NT2/D1 (cell line): Measurements from ENCODE around the gene TXNIP.

Experiments
- DNase-seq: peaks from one replicate; pipeline ENCODE4 v3.0.0-alpha.2; 2011; ENCODE audit warnings: low read depth, low spot score
- H3K27me3 ChIP-seq: 2 replicates; pipeline ENCODE4 v1.6.0; 2011; ENCODE audit warnings: mild to moderate bottlenecking; ENCODE audit not compliant: insufficient read length, insufficient read depth
- H3K36me3 ChIP-seq: 2 replicates; pipeline ENCODE4 v1.6.1; 2011; ENCODE audit warnings: mild to moderate bottlenecking, low read length, mixed read lengths; ENCODE audit not compliant: insufficient read depth, insufficient read length
- H3K4me1 ChIP-seq: 2 replicates; pipeline ENCODE4 v1.5.1; 2011; ENCODE audit not compliant: insufficient read depth, insufficient read length
- H3K4me3 ChIP-seq: 2 replicates; pipeline ENCODE4 v1.5.1; 2011; ENCODE audit warnings: low read depth; ENCODE audit not compliant: insufficient read length
- H3K9ac ChIP-seq: 2 replicates; pipeline ENCODE4 v1.6.0; 2011; ENCODE audit warnings: low read depth; ENCODE audit not compliant: insufficient read length
- H3K9me3 ChIP-seq: 2 replicates; pipeline ENCODE4 v1.5.1; 2011; ENCODE audit warnings: mild to moderate bottlenecking, low read length; ENCODE audit not compliant: insufficient read depth
- SUZ12 ChIP-seq: IDR thresholded peaks from 2 replicates; pipeline ENCODE4 v1.6.1; 2011; ENCODE audit not compliant: insufficient read length, insufficient read depth; ENCODE audit errors: extremely low read depth
- YY1 ChIP-seq: IDR thresholded peaks from 2 replicates; pipeline ENCODE4 v1.6.1; 2011; ENCODE audit not compliant: insufficient read length, insufficient read depth
- ZNF274 ChIP-seq: IDR thresholded peaks from 2 replicates; pipeline ENCODE4 v1.6.1; 2011; ENCODE audit warnings: mild to moderate bottlenecking, low read depth, low read length

Gene TXNIP

DNA sequence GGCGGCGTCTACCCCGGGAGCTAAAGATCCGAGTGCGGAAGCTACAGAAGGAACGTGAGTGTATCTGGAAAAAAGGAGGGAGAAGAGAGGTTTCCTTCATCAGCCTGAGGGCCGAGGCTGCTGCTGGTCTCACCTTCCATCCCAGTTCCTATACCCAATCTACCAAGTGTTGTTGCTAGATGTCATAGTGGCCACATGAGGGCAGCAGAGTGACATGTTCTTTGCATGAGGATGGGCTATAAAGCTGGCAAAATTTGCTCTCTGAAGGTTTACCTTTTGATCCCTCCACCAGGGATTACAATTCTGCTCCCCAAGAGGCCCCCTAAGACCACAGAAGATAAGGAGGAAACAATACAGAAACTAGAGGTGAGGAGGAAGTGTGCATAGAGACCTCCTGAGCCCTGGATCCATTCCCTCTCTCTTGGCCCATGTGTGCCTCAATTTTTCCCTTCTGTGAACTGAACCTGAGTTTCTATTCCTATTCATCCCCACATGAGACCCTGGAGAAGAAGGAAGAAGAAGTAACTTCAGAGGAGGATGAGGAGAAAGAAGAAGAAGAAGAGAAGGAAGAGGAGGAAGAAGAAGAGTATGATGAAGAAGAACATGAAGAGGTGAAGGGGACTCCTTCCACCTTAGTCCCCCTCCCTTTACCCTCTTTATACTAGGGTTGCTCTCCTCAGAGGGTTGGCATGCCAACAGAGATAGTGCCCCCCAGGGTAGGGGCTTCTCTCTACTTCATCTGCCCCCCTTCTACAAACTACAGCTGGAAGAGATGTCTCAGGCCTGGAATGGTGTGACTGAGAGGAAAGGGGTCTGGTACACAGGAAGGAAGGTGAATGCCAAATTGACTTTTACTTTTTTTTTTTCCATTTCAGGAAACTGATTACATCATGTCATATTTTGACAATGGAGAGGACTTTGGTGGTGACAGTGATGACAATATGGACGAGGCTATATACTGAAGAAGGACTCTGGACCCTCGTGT, 18.6 kb downstream of the TXNIP start:
- no peaks in the 10 kb centered on the region for H3K27me3 ChIP-seq
- no peak for TF ChIP-seq YY1
- TF ChIP-seq ZNF274 = no peak
- TF ChIP-seq SUZ12 = no peak
- H3K4me1 ChIP-seq = peaks cover 6% of the 10 kb centered on the region
- DNase-seq = peak; percentile 89
- H3K9ac ChIP-seq = no peak overlapping the region
- no peaks in the 10 kb centered on the region for H3K36me3 ChIP-seq
- H3K9me3 ChIP-seq = no peaks in the 10 kb centered on the region
- no peak overlapping the region for H3K4me3 ChIP-seq

DNA sequence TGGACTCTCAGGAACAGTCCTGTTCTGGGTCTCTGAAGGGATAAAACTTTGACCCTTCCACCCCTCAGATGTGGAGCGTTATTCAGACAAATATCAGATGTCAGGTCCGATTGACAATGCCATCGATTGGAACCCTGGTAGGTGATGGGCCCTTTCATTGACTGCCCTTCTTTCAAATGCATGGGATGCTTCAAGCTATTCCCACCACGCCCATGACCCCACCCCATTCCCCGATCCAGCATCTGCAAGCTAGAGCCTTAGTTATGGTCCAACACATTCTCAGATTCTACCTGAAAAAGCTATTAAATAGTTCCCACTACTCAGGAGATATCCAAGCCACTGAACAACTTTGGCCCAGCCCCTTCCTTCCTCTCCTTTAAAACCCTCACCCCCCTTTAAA, 19.4 kb downstream of the TXNIP start:
- Histone ChIP-seq H3K36me3 (no peaks in the 10 kb centered on the region), H3K9ac (no peak overlapping the region), H3K4me3 (no peak overlapping the region), H3K4me1 (peaks cover 6% of the 10 kb centered on the region), H3K27me3 (no peaks in the 10 kb centered on the region), H3K9me3 (no peaks in the 10 kb centered on the region)
- no peak for DNase-seq
- TF ChIP-seq YY1 = no peak
- TF ChIP-seq ZNF274 = no peak
- TF ChIP-seq SUZ12 = no peak

DNA sequence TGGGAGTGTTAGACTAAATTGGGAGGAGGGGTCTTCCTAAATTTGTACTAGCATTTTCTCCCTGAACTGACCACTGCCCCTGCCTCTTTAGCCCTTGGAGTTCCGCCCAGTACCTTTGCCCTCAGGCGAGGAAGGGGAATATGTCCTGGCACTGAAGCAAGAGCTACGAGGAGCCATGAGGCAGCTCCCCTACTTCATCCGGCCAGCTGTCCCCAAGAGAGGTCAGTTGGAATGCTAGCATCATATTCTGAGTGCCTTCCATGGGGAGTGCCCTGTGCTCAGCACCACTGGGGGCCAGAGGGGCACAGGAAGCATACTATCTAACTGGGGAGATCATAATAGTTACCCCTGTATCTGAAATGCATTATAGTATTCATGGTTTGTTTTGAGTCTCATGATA, 21.2 kb downstream of the TXNIP start:
- no peaks in the 10 kb centered on the region for H3K36me3 ChIP-seq
- no peak for TF ChIP-seq SUZ12
- no peak for TF ChIP-seq ZNF274
- no peak for TF ChIP-seq YY1

DNA sequence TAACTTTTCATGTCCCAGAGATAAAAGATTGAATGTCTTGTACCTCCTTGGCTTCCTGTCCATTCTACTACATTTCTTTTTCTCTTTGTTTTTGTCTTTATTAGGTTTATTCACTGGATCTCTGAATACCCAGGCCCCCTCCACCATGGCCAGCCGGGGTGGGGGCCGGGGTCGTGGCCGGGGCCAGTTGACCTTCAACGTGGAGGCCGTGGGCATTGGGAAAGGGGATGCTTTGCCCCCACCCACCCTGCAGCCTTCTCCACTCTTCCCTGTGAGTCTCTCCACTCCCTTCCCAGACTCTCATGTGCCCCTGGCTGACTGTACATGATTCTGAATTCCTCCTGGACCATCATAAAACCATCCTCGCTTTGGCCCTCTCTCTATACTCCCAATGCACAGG, 21.7 kb downstream of the TXNIP start:
- no peak overlapping the region for H3K4me3 ChIP-seq
- peaks cover 6% of the 10 kb centered on the region for H3K4me1 ChIP-seq
- no peaks in the 10 kb centered on the region for H3K36me3 ChIP-seq
- H3K9me3 ChIP-seq = no peaks in the 10 kb centered on the region
- DNase-seq = no peak
- no peaks in the 10 kb centered on the region for H3K27me3 ChIP-seq
- TF ChIP-seq SUZ12 (no peak), YY1 (no peak), ZNF274 (no peak)
- H3K9ac ChIP-seq = no peak overlapping the region

More for the DNA sequence above, 21.2 kb downstream of the TXNIP start:
- no peak overlapping the region for H3K9ac ChIP-seq
- H3K4me1 ChIP-seq = peaks cover 6% of the 10 kb centered on the region
- DNase-seq = no peak
- H3K4me3 ChIP-seq = no peak overlapping the region
- H3K27me3 ChIP-seq = no peaks in the 10 kb centered on the region
- H3K9me3 ChIP-seq = no peaks in the 10 kb centered on the region

DNA sequence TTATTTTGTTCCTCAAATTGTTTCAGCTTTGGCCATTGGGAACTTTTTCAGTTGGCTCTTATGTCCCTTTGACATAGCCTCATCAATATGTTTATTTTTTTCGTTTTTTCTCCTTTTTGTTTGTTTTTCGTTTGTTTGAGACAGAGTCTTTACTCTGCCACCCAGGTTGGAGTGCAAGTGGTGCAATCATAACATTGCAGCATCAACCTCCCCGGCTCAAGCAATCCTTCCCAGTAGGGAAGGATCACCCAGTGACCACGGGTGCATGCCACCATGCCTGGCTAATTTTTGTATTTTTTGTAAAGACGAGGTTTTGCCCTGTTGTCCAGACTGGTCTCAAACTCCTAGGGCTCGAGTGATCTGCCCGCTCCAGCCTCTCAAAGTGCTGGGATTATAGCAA, 23.8 kb downstream of the TXNIP start:
- TF ChIP-seq SUZ12 (no peak), YY1 (no peak), ZNF274 (no peak)
- Histone ChIP-seq H3K4me1 (no peaks in the 10 kb centered on the region), H3K27me3 (no peaks in the 10 kb centered on the region), H3K9ac (no peak overlapping the region), H3K36me3 (no peaks in the 10 kb centered on the region), H3K9me3 (peaks cover 6% of the 10 kb centered on the region), H3K4me3 (no peak overlapping the region)
- no peak for DNase-seq

DNA sequence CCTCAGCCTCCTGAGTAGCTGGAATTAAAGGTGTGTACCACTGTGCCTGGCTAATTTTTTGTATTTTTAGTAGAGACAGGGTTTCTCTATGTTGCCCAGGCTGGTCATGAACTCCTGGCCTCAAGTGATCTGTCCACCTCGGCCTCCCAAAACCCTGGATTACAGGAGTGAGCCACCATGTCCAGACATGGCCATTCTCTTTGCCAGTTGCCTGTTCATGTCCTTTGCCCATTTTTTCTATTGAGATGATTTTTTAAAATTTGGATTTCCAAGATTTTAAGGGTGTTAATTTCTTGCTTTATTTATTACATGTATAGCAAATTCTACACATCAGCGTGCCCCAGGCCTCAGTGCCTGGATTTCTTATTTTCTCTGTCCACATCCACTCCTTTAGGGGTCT, 29.1 kb downstream of the TXNIP start:
- H3K27me3 ChIP-seq = peaks cover 32% of the 10 kb centered on the region

DNA sequence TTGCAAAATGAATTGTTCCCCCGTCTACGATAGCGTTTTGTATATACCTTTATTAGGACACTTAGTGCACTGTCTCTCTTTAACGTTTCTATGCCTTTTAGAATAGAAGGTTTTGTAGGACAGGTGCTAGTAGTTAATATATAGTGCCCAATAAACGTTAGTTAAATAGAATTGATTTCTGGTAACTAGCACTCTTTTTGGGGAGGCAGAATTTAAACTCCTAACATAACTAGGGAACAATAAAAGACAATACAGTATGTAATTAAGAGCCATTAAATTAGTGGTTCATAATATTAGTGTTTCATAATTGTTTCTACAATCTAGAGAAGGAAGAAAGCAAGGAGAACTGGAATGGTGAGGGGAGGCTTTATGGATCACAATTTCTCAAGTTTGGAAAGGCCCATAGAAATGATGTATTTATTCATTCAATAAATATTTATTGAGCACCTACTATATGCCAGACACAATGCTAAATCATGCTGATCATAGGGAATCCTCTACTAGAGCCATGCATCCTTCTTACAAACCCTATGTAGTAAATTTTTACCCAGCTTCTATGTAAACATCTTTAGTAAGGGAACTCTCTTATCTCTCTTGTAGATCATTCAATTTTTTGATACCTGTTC, 31.1 kb downstream of the TXNIP start:
- Histone ChIP-seq H3K36me3 (no peaks in the 10 kb centered on the region), H3K9me3 (peaks cover 16% of the 10 kb centered on the region), H3K4me3 (peak overlapping the region; percentile 59), H3K9ac (peak overlapping the region; percentile 77), H3K27me3 (peaks cover 53% of the 10 kb centered on the region), H3K4me1 (peaks cover 17% of the 10 kb centered on the region)
- no peak for TF ChIP-seq YY1
- no peak for DNase-seq

More for the DNA sequence above, 29.1 kb downstream of the TXNIP start:
- no peak overlapping the region for H3K4me3 ChIP-seq
- no peak for DNase-seq
- TF ChIP-seq YY1 (no peak), ZNF274 (no peak), SUZ12 (no peak)
- H3K4me1 ChIP-seq = peaks cover 4% of the 10 kb centered on the region
- H3K9me3 ChIP-seq = peaks cover 16% of the 10 kb centered on the region
- H3K9ac ChIP-seq = no peak overlapping the region
- H3K36me3 ChIP-seq = no peaks in the 10 kb centered on the region
